Skeletal muscle cell (primary cell): ENCODE data around the gene SMIM41.
A peak's percentile ranks its signal among the peaks of the same experiment; 100 is the strongest.
"Not testable (repeated sequence)": the region's sequence is repeated elsewhere in the genome, so short reads cannot be mapped to it uniquely, and the experiment has no call there.

Source experiments
- DNase-seq: peaks from one replicate; pipeline ENCODE4 v3.0.0-alpha.2; 2010; ENCODE audit warnings: low read depth
- H3K4me3 ChIP-seq: 2 replicates; pipeline ENCODE4 v1.5.1; 2011; ENCODE audit warnings: low read depth, mild to moderate bottlenecking, control low read depth, low read length, moderate library complexity

The SMIM41 gene

DNA sequence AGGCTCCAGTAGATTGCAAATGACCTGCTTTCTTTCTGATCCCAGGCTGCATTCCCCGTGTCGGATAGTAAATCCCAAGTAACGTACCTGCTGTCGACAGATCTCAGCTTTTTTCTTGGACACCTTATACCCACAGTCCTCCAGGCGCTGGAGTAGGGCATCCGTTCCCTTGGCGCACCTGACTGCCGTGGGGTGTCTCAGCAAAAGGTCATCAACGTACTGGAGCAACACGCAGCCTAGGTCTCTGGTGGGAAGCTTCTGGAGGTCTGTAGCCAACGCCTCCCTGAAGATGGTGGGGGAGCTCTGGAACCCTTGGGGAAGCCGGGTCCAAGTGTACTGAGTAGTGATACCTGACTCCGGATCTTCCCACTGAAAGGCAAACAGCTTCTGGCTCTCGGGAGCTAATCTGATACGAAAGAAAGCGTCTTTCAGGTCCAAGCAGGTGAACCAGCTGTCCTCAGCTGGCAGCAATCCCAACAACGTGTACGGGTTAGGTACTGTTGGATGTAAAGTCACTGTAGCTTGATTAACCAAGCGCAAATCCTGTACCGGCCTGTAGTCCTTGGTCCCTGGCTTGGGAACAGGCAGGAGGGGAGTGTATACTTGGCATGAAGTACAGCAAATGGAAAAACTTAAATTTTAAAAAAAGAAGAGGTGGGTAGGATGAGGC, 38.4 kb downstream of the SMIM41 start:
- DNase-seq, H3K4me3 ChIP-seq: not testable (repeated sequence)

DNA sequence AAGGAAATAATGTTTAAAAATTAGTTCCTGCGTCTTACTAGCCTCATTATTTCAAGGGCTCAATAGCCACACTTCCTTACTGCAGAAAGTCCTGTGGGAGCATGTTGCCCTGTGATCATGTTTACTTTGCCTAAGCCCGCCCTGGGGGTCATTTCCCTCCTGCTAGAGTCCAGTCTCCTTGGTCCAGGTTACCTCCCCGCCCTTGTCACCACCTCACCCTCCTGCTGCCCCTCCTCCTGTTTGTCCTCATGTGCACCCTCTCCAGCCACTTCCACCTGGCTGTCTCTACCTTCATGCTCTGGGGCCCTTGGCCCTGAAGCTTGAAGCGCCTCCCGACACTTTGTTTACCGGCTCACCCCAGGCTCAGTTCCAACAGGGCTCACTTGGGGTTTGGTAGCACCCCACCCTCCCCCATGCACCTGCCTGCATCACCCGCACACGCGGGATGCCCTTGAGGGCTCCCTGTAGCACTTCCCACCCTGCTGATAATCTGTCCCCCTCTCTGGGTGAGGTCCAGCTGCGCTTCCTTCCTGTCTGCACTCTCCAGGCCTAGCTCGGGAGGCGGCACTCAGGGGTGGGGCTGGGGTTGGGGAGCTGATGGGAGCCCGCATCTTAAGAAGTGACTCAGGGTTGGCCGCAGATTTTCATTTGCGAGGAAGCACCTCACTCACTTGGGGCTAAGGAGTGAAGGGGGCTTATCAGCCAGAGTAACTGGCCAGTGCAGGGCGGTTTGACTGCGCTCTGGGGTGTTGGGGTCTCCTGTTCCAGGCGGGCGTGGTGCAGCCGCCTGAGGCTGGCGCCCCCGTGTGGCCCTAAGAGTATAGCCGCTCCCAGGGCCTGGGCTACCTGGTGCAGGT, 40.1 kb downstream of the SMIM41 start:
- DNase-seq: no peak
- no peak overlapping the region for H3K4me3 ChIP-seq

DNA sequence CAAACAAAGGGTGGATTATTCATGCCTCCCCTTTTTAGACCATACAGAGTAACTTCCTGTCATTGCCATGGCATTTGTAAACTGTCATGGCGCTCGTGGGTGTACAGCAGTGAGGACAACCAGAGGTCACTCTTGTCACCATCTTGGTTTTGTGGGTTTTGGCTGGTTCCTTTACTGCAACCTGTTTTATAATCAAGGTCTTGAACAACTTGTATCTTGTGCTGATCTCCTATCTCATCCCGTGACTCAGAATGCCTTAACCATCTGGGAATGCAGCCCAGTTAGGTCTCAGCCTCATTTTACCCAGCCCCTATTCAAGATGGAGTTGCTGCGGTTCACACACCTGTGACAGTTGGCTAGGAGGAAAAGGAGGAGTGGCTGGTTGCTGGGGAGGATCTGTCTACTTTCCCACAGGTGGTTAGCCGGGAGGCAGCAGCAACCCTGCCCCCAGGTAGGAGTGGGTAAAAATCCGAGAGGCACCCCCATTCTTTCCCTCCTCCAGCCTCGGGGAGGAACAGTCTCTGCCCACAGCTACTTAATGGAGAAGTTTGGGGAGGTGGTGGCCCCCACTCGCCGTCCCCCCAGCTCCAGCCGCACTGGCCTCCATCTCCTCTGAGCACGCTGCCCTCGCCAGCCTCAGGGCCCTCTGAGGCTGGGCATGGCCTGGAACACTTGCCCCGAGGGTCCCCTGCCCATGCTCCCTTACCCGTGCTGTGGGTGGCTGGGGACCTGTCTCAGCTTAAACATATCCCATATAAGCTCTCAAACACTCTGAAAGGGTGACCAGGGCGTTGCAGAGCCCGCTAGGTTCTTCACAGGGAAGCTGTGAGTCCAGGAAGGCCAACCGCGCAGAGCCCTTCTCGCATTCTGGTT, 41.7 kb downstream of the SMIM41 start:
- H3K4me3 ChIP-seq: no peak overlapping the region
- DNase-seq: no peak

DNA sequence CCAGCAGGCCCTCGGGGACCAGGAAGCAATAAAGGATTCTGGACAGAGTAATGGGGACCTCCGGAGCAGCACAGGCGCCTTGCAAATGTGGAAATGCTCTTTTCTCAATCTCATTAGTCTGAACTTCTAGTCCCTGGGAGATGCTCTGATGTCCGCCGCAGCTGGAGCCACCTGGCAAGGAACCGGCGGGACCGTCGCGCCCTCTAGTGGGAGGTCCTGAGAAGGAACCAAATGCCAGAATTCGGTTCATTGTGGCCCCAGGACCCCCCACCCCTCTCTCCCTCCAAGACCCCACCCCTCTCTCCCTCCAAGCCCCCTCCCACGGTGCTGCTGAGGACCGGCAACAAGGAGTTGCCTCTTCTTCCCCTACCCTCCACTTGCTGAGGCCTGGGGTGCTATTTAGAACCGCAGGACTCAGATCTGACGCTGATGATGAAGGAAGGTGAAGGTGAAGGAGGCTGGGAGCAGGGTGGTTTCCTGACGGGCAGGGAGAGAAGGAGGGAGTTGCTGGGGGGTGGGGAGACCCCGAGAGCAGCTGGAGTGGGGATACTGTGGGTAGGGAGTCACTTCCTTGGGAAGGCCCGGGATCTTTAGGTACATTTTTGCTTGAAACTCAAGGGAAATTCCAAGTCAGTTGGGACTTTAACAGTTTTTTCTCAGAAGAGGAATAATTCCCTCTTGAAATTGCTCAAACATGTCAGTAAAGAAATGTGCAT, 42.5 kb downstream of the SMIM41 start:
- H3K4me3 ChIP-seq: no peak overlapping the region
- peak; percentile 4 for DNase-seq

DNA sequence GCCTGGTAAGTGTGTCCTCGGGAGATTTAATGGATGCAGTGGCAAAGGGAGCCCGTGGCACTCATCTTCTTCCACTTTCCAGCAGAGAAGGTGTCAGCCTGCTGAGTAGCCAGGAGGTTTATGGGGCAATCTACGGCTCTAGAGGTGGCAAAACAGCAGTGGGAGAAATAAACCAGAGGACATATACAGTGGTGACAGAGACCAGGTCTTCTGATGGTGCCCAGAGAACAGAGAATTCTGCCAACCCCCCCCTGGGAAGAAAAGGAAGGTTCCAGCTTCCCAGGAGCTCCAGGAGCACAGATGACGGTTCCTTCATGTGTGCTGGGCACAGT, 43.0 kb downstream of the SMIM41 start:
- DNase-seq: no peak
- no peak overlapping the region for H3K4me3 ChIP-seq

DNA sequence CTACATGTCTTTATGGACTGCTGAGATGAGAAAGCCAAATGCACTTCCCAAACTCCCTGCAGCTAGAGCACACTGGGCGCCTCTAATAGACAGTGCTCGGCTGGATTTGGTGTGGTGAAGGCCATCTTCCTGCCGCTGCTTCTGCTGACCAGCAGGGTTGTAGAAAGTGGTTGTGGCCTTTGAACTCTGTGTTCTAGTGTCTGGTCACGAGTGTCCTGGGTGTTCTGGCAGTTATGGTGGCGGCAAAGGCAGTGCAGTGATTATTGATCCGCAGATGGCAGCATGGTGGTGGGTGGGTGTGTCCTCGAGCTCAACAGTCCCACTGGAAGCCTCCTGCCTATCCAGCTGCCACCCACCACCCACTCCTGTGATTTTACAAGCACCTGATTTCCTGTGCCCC, 43.4 kb downstream of the SMIM41 start:
- DNase-seq: no peak
- H3K4me3 ChIP-seq: no peak overlapping the region

DNA sequence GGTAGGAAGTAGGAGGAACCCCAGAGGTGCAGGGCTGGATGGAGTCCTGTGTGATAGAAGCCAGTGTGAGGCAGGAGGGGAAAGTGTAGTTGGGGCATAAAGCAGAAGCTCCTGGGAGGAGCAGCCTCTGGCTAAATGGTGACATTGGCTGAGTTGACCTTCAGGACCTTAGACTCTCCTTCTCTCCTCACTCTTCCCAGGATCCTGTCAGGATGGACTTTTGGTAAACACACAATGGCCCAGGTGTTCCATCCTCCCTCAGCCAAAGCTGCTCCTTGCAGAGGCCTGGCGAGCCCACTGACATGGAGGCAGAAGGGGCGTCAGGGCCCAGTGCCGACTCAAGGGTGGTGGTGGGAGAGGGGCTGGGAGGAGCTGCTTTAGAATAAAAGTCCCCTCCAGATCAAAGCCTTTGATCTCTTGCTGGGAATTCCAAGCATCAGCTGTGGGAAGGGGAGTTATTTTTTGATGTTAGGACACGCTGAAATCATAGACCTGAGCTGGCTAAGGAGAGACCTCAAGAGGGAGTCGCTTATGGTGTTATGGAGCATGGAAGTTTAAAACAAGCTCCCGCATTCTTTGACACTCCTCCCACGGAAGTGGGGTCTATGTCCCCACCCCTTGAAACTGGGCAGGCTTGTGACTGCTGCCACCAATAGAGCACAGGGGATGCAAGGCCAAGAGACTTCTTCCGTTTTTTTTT, 44.1 kb downstream of the SMIM41 start:
- DNase-seq: no peak
- no peak overlapping the region for H3K4me3 ChIP-seq

DNA sequence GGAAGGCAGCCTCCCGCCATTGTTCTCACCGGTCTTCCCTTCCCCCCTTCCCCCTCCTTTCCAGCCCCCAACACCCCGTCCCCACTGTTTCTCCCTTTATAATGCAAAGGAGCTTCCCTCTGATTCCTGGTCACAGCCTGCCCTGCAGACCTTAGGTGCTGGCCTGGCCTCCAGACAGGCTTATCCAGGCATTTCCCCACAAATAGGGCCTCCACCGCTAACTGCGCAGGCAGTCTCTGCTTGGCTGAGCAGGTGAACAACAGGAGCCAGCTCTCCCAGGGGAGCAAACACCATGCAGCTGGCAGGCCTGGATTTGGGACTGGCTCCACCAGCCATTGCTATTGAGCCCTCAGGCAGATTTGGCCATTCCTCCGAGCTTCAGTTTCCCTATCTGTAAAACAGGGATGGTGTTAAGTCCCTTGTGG, 46.0 kb downstream of the SMIM41 start:
- DNase-seq: no peak
- no peak overlapping the region for H3K4me3 ChIP-seq

DNA sequence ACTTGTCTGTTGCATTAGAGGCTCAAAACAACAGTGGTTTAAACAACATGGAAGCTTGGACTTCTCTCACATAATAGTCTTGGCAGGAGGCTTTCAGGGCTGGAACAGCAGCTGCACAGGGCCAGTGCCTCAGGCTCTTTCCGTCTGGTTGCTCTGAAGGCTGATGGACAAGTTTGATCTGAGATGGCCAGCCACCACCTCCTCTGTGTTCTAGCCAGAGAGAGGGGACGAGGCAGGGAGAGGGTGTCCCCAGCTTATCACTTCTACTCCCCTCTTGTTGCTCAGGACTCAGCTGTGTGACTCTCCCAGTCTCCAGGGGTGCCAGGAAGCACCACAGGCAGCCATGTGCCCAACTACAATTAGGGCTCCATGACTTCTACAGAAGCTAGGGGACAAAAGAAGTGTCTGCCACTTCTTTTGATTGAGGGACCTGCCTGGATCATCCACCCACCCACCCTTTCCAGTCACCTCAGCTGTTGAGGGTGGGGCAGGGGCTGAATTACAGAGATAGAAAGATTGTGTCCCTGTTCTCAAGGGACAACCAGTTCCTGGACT, 46.6 kb downstream of the SMIM41 start:
- H3K4me3 ChIP-seq: no peak overlapping the region
- DNase-seq: no peak

DNA sequence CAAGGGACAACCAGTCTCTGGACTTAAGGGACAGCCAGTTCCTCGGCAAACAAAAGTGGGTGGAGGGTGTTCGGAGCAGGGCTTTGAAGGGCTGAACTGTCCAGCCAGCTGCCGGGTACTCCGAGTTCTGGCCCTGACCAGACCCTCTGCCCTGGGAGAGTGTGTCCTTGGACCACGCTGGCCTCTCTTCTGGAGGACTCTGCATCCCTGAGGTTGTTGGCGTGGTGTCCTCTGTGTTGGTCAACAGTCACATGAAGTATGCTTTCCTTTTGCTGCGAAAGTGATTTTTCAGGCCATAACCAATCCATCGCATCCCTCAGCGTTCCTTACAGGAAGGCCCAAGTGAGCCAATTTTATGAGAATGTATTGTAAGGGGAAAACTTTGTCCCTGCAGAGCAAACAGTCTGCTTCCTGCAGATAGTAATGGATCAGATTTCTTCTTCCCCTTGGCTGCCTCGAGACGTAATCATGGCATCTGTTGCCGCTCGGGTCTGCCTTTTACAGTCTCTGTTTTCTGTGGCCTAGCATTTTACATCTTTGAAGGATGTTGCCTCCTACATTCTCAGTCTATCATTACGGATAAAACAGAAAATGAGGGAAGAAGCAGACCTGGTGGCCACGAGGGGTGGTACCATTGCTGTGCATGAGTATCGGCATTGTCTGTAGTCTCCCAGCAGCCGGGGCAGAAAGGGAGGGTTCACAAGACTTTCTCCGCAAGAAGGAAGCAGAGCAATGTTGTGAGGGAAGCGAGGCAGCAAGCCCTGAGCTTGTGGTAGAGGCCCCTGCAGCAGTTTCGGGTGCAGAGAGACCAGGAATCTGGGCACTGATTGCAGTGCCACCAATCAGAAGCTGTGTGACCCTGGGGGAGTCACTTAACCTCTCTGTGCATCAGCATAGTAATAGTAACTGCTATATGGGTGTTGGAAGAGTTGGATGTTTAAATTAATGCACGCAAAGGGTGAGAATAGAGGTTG, 47.4 kb downstream of the SMIM41 start:
- no peak for DNase-seq
- H3K4me3 ChIP-seq: no peak overlapping the region

DNA sequence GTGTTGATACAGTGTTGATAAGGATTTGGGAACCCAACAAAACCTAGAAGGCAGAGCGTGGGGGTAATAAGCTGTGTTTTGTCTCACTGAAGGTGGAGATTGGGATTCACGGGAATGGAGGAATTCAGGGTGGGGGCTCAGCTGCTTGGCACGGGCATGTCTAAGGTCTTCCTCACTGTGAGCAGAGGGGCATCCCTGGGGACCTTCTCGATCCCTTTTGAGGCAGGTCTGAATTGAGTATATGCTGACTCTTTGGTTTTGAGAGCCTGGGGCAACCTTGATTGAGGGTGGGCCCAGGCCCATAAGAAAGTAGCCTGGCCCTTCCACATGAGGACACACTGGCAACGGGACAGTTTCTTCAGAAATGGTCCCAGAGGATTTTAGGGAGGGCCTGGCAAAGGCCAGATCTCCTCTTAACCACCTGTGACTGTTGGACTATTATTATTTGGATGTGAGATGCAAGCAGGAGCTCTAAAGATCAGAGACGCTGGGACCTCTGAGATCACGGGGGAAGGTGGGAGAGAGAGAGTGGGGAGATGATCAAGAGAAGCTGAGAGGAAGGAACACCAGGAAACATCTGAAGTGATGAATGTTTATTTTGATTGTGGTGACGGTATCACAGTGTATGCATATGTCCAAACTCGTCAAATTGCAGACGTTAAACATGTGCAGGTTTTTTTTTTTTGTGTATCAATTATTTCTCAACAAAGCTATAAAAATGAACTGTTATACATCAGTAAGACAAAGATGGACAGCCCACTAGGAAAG, 48.4 kb downstream of the SMIM41 start:
- no peak for DNase-seq

DNA sequence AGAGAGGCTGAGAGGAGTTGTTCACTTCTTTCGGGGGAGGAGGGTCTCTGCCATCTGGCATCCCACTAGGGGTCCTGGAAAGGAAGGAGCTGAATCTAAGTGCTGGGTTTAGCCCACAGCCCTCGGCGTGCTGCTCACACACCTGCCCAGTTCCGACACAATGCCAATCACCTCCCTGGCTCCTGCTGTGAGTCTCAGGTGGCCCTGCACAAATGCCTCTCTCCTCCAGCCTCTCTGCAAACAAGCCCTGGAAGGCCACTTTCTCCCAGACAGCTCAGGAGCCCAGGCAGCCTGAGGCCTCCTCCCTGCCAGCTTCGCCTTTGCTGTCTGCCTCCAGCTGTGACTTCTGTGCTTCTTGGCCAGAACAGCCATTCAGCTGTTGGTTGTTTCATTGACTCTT, 51.2 kb downstream of the SMIM41 start:
- DNase-seq: no peak
- H3K4me3 ChIP-seq: no peak overlapping the region

More for the DNA sequence above, 48.4 kb downstream of the SMIM41 start:
- no peak overlapping the region for H3K4me3 ChIP-seq

DNA sequence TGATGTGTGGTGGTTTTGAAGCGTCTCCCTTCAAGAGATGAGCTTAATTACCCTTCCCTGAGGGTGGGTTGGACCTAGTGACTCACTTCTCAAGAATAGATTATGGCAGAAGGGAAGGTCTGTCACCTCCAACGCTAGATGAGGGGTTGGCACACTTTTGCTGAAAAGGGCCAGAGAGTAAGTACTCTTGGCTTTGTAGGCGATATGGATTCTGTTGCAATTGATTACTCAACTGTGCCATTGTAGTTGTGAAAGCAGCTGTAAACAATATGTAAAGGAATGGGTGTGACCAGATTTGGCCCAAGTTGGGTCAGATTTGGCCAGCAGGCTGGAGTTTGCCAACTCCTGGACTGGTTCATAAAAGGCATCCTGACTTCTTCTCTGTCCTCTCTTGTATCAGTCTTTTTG, 53.3 kb downstream of the SMIM41 start:
- no peak overlapping the region for H3K4me3 ChIP-seq
- DNase-seq: no peak

DNA sequence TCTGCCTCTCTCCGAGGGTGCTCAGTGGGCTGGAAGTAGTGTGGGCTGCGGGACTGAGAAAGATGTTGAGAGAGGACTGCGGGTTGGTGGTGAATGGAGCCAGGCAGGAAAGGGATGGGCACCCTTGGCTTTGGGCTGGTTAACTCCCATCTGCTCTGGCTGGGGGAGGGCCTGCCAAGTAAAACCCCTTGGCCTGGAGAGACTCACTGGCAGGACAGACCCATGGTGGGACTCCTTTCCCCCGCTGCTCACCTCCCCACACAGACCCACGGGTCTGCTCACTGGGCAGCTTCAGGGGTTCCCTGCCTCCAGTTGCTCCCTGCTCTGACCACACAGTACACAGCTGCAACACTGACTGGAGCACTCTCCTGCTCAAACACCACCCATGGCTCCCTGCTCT, 58.2 kb downstream of the SMIM41 start:
- DNase-seq: no peak
- H3K4me3 ChIP-seq: no peak overlapping the region

DNA sequence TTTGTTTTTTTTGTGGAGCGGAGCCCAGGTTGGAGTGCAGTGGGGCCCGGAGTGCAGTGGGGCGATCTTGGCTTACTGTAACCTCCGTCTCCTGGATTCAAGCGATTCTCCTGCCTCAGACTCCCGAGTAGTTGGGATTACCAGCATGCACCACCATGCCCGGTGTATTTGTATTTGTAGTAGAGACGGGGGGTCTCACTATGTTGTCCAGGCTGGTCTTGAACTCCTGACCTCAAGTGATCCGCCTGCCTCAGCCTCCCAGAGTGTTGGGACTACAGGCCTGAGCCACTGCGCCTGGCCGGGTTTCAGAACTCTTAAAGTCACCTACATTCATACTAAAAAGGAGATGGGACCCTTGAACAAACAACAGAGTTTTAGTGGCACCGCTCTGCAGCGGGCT, 59.6 kb downstream of the SMIM41 start:
- no peak overlapping the region for H3K4me3 ChIP-seq
- DNase-seq: no peak

DNA sequence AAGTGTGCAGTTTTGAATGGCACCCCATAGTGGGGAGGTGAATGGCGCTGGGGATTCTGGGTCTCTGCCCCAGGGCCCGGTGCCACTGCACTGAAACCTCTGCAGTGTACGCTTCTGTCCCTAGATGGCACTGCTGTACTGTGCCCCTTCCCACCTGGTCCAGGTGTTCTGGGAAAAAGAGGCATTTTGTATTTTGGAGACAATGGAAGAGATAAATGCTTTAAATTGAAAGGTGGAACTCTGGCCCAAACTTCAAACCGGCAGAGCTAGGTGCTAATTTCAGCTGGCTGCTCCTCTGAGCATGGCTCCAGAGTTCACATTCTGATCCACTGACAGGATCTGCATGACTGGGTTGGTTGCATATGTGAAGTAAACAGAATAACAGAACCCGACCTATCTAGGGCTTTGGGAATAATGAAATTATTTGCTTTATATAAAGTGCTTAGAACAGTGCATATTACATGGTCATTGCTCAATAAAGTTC, 60.1 kb downstream of the SMIM41 start:
- H3K4me3 ChIP-seq: no peak overlapping the region
- DNase-seq: no peak

DNA sequence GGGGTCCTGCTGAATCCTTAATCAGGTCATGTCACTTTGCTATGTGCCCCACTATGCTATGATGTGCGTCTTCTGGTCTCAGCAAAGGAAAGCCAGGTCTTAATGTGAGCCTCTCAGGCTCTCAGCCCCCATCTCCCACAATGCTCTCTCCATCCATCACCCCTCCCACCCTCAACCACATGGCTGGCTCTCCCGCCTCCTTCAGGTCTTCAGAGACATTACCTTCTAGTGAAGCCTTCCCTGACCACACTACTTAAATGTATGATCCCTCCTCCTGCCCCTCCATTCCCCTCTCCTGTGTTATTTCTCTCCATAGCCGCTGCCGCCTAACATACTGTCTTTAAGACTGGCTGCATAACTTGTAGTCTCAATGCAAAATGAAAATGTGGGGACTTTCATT, 61.8 kb downstream of the SMIM41 start:
- DNase-seq: no peak
- no peak overlapping the region for H3K4me3 ChIP-seq
